CD4-positive, alpha-beta T cell treated with Interleukin-15 for 1 hour (primary cell): Measurements from ENCODE around the gene CFAP77.

Experiments
- DNase-seq: peaks from one replicate; pipeline ENCODE4 v3.0.0-alpha.2; 2020

CFAP77 gene

GRCh38 chr9:132585954-132586829 is 176.2 kb downstream of the CFAP77 start:
- no peak for DNase-seq

- no peak for DNase-seq
These were observed 177.0 kb downstream of the CFAP77 start for GRCh38 chr9:132586830-132587591.

- DNase-seq: no peak
These were observed 177.6 kb downstream of the CFAP77 start for GRCh38 chr9:132587592-132587955.

- DNase-seq: no peak
These were observed 178.1 kb downstream of the CFAP77 start for GRCh38 chr9:132588098-132588497.

GRCh38 chr9:132588501-132589147 is 178.6 kb downstream of the CFAP77 start:
- no peak for DNase-seq

- no peak for DNase-seq
These were observed 179.4 kb downstream of the CFAP77 start for GRCh38 chr9:132589148-132590036.

GRCh38 chr9:132590037-132590317 is 180.0 kb downstream of the CFAP77 start:
- no peak for DNase-seq

GRCh38 chr9:132590318-132591182 is 180.5 kb downstream of the CFAP77 start:
- DNase-seq: no peak

GRCh38 chr9:132591244-132591643 is 181.2 kb downstream of the CFAP77 start:
- no peak for DNase-seq

GRCh38 chr9:132591751-132592314 is 181.8 kb downstream of the CFAP77 start:
- no peak for DNase-seq

GRCh38 chr9:132592451-132592850 is 182.4 kb downstream of the CFAP77 start:
- no peak for DNase-seq

- no peak for DNase-seq
These were observed 184.4 kb downstream of the CFAP77 start for GRCh38 chr9:132594412-132594811.

- no peak for DNase-seq
These were observed 185.3 kb downstream of the CFAP77 start for GRCh38 chr9:132595319-132595718.

GRCh38 chr9:132596200-132596599 is 186.2 kb downstream of the CFAP77 start:
- no peak for DNase-seq

- DNase-seq: no peak
These were observed 187.2 kb downstream of the CFAP77 start for GRCh38 chr9:132597073-132597775.

GRCh38 chr9:132600326-132600984 is 190.4 kb downstream of the CFAP77 start:
- no peak for DNase-seq

GRCh38 chr9:132602207-132602606 is 192.2 kb downstream of the CFAP77 start:
- DNase-seq: no peak

- no peak for DNase-seq
These were observed 195.4 kb downstream of the CFAP77 start for GRCh38 chr9:132605387-132605786.

- no peak for DNase-seq
These were observed 196.1 kb downstream of the CFAP77 start for GRCh38 chr9:132606066-132606465.

- DNase-seq: no peak
These were observed 199.2 kb downstream of the CFAP77 start for GRCh38 chr9:132609184-132609583.
